ENCODE measurements around the gene NELFCD. TPM values are rescaled to one million over a fixed set of nuclear protein-coding genes. Genes with fewer than 3 reads are reported as not detected.

NELFCD gene
- total RNA-seq, 1 experiment from 2014 or later, result 88.2 TPM

DNA sequence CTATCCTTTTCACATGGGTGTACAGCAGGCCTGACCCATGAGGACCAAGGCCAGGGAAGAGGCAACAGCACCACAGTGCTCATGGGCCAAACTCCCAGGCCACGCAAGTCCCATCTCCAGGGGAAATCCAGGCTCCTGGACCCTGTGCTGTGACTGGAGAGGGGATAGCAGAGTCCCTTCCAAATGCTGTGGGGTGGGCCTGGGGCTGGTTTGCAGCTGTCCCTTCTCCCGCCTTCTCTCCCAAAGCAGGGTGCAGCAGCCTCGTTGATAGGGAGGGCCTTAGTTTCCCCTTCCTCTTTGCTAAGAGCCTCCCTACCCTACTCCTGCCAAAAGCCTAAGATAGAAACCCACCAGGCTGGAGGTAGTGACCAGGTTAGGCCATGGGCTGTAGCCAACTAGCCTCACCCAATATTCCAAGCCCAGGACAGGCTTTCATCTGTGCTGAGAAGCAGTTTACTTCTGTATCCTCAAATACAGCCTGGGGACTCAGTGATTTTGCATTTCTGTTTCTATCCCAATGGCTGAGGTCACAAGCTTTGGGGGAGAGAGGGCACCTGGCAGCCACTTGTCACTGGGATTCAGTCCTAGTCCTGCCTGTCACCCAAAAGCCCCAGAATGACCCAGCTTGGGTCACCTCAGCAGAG is 24.6 kb downstream of the NELFCD start (continued):
- no peak for TF ChIP-seq FOSL1 (IDR thresholded peaks at IDR 0.05; ENCODE audit: low read depth)
- no peak for TF ChIP-seq RAD21 (IDR thresholded peaks at IDR 0.05; ENCODE audit: low read depth)
- TF ChIP-seq ELF1 (IDR thresholded peaks at IDR 0.05; ENCODE audit: borderline replicate concordance, low read depth), result no peak

DNA sequence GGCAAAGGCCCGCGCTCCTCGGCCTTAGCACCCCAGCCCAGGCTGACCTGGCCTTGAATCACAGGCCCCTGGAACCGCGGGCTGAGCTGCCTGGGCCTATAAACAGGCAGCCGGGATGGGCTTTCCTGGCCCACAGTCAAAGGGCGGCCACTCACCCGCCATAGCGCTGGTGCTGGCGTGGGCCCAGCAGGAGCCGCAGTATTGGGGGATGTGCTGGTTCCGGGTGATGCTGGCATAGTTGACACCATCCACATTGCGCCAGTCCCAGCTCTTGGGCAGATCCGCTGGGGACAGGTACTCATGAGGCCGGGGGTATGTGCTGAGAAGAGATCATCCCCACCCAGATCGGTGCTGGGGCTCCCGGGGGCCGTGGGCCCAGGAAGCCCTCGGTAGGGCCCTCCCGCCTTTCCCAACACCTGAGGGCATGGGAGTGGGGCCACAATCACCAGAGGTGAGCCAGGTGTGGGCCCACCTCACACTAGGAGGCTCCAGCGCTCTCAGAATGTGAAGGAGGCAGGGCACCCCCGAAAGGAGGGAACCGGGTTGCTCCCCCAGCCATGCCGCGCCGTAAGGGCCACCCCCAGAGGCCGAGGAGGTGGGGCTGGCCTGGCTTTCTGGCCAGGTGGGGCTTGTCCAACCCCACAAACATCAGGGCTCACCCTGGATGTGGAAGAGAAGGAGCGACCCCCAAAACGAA is 25.3 kb downstream of the NELFCD start:
- H3K4me2 ChIP-seq (ENCODE audit: low read length), result peak overlapping the region; percentile 85
- DNase-seq (ENCODE audit: low read depth, low spot score) (no peak), ATAC-seq (peak; percentile 54)
- H3K27me3 ChIP-seq (ENCODE audit: insufficient read depth, low read length), result no peaks in the 10 kb centered on the region
- H3K4me3 ChIP-seq (replicated peaks in 1 of 2; ENCODE audit: low read depth in 1 of 2, low read length in 2 of 2), result peak overlapping the region; percentile 74 to 76
- H3K36me3 ChIP-seq (ENCODE audit: control insufficient read depth in 1 of 2, insufficient read depth in 2 of 2, low read length in 2 of 2), result 0 out of 4 replicates have a peak, but pooled peaks cover 0 to 3% of the 10 kb centered on the region in 2 experiments
- TF ChIP-seq EZH2 (IDR thresholded peaks at IDR 0.05) (no peak), JUND (IDR thresholded peaks at IDR 0.05) (no peak), YY1 (IDR thresholded peaks at IDR 0.05; ENCODE audit: extremely low read depth, insufficient replicate concordance, low read depth, low read length) (no peak), RAD21 (IDR thresholded peaks at IDR 0.05; ENCODE audit: low read depth) (no peak)
- TF ChIP-seq, protein P1, sequence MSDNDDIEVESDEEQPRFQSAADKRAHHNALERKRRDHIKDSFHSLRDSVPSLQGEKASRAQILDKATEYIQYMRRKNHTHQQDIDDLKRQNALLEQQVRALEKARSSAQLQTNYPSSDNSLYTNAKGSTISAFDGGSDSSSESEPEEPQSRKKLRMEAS (IDR thresholded peaks at IDR 0.05), result 0 out of 2 replicates have a peak, but pooled peaks have one; percentile 7
- no peaks in the 10 kb centered on the region for H3K9me2 ChIP-seq (ENCODE audit: insufficient read depth)
- ChIA-PET POLR2A (no interaction called here), CTCF (no interaction called here), RAD21 (ENCODE audit: low non-redundant PET in 1 of 2, low total read pairs in 2 of 2, uncharacterized antibody in 2 of 2, unreplicated experiment in 2 of 2) (no interaction called here)
- peaks cover 30% of the 10 kb centered on the region; the same call in 1 of the 2 replicates for H3K79me2 ChIP-seq (ENCODE audit: insufficient read depth, low read length)
- peak overlapping the region; percentile 82 for H3K27ac ChIP-seq (ENCODE audit: low read depth, low read length)
- intact Hi-C loops (cut with micrococcal nuclease), result no loop called here
- peak overlapping the region; percentile 86 for H3K9ac ChIP-seq (ENCODE audit: low read length)
- peaks cover 12 to 37% of the 10 kb centered on the region in 2 experiments for H3K4me1 ChIP-seq (ENCODE audit: control insufficient read depth in 1 of 2, insufficient read depth in 2 of 2, low read length in 2 of 2)
- no TSS peak for BruUV-seq (replicated peaks)
- H4K20me1 ChIP-seq (ENCODE audit: insufficient read depth), result no peaks in the 10 kb centered on the region
- no peak overlapping the region for H2AFZ ChIP-seq (ENCODE audit: low read depth, low read length, poor library complexity, severe bottlenecking)
- H3K9me3 ChIP-seq (ENCODE audit: control insufficient read depth in 1 of 2, insufficient read depth in 1 of 2, low read depth in 1 of 2, low read length in 2 of 2), result no peaks in the 10 kb centered on the region
